ENCODE results near the gene ABLIM1. TPM values are rescaled to one million over a fixed set of nuclear protein-coding genes. Genes with fewer than 3 reads are reported as not detected.

The ABLIM1 gene
- total RNA-seq, 2 donors from 2014 or later: 141 to 184 TPM

DNA sequence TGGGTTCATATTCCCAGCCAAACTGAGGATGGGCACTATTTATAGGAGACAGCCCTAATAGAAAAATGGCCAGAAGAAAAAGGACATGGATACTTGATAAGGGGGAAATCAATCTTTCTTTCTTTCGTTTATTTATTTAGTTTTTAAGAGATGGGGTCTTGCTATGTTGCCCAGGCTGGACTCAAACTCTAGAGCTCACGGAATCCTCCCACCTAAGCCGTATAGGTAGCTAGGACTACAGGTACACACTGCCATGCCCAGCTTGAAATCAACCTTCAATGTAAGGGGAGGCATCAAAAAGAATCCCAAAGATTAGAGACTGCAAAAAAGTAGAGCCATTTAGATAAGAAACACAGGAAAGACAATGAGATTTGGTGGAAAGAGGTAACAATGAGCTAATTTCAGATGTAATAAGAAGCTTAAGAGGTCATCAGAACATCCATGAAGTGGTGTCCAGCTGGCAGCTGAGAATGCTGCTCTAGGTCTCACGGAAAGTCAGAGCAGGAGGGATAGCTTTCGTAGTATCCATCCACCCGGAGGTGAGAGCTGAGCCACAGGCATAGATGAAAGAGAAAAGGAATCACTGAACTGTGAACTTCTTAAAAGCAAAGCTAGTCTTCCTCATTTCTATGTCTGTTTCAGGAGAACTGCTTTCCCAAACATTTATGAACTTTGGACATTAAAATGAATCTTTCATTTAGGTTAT, 10.5 kb upstream of the ABLIM1 start:
- no peak for DNase-seq
- Mint-ChIP-seq H3K27ac (no peak overlapping the region), H3K27me3 (no peaks in the 10 kb centered on the region), H3K4me3 (no peak overlapping the region), H3K36me3 (ENCODE audit: low read depth) (peaks cover 2% of the 10 kb centered on the region), H3K4me1 (peaks cover 6% of the 10 kb centered on the region)
- ATAC-seq: no peak
- no peaks in the 10 kb centered on the region for H3K9me3 ChIP-seq (ENCODE audit: control insufficient read depth, low read length, poor library complexity, severe bottlenecking)

DNA sequence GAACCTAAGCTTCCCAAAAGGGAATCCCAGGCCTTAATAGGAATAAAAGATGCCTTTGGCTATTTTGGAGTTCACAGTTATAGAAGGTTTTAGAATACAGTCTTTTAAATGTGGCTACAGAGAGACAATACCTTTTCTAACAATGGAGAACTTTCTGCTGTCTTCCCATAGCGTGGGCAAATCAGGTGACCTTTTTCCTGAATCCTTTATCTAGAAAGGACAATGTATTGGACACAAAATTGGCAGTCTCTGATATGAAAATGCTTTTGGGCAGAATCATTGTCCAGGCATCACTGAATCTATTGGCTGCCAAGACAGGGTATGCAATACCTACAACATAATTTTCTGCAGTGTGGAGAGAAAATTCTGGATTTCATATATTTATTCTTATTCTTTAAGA, 7.8 kb upstream of the ABLIM1 start:
- Mint-ChIP-seq H3K4me3 (no peak overlapping the region), H3K27ac (no peak overlapping the region), H3K27me3 (peaks cover 12% of the 10 kb centered on the region), H3K4me1 (peaks cover 11% of the 10 kb centered on the region), H3K36me3 (ENCODE audit: low read depth) (peaks cover 6% of the 10 kb centered on the region)
- DNase-seq (no peak), ATAC-seq (no peak)
- no peaks in the 10 kb centered on the region for H3K9me3 ChIP-seq (ENCODE audit: control insufficient read depth, low read length, poor library complexity, severe bottlenecking)

DNA sequence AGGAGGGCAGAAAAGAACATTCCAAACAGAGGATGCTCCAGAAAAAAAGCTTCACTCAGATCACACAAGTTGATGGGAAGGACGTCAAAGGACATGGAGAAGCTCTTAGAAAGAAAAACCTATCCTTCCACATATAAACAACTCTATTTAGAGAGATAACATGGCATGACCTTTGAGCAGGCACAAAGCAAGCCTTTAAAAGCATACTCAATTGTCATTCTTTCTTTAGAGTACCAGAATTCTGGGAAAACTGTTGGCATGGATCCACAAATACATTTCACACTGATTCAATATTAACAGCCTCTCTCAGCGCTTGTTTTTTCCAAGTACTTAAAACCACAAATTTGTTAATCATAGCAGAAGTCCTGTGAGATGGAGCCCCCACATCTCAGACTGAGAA, 7.3 kb upstream of the ABLIM1 start:
- H3K4me3 Mint-ChIP-seq: no peak overlapping the region

DNA sequence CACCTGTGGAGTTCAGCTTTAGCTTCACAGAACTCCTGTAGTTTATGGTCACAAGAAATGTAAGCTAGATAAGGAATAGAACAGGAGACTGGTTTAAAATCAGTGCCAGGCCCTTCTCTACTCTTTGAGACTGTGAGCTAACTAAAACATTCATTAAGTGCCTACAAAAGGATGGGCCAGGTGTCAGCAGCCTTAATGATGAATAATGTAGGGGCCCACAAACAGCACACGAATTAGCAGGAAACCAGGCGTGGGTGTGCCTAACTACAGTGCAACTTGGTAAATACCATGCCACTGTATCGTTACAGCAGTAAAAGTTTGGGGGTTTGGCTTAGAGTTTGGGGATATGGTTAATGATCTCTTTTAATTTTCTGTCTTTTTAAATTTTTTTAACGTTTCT, 6.1 kb upstream of the ABLIM1 start:
- H3K27ac Mint-ChIP-seq: no peak overlapping the region
- ATAC-seq (no peak), DNase-seq (no peak)
- H3K27me3 Mint-ChIP-seq: peaks cover 12% of the 10 kb centered on the region
- H3K4me3 Mint-ChIP-seq: no peak overlapping the region
- H3K4me1 Mint-ChIP-seq: peaks cover 11% of the 10 kb centered on the region
- H3K9me3 ChIP-seq (ENCODE audit: control insufficient read depth, low read length, poor library complexity, severe bottlenecking): no peaks in the 10 kb centered on the region
- peaks cover 6% of the 10 kb centered on the region for H3K36me3 Mint-ChIP-seq (ENCODE audit: low read depth)

More for the DNA sequence above, 7.3 kb upstream of the ABLIM1 start:
- ATAC-seq (no peak), DNase-seq (no peak)
- H3K27me3 Mint-ChIP-seq: peaks cover 12% of the 10 kb centered on the region
- H3K4me1 Mint-ChIP-seq: peaks cover 11% of the 10 kb centered on the region
- H3K9me3 ChIP-seq (ENCODE audit: control insufficient read depth, low read length, poor library complexity, severe bottlenecking): no peaks in the 10 kb centered on the region
- no peak overlapping the region for H3K27ac Mint-ChIP-seq
- H3K36me3 Mint-ChIP-seq (ENCODE audit: low read depth): peaks cover 6% of the 10 kb centered on the region

DNA sequence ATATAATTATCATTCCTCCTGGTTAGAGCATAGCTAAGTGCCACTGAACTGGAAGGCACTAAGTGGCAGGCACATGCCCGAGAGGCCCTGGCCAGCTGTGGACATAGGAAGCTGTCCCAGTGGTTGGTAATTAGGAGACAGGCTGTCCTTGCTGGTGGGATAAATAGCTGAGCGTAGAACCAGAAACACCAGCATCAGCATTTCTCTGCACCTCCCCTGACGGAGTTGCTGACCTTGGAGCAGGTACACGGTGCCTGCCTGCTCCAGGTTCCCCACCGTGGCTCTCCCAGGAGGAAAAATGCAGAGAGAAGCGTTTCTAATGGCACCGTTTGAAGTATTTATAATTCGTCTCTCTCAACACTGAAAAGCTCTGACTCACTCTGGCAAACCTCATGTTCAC, 5.6 kb upstream of the ABLIM1 start:
- no peaks in the 10 kb centered on the region for H3K9me3 ChIP-seq (ENCODE audit: control insufficient read depth, low read length, poor library complexity, severe bottlenecking)
- DNase-seq (no peak), ATAC-seq (no peak)
- Mint-ChIP-seq H3K27ac (no peak overlapping the region), H3K4me1 (peaks cover 11% of the 10 kb centered on the region), H3K27me3 (peaks cover 12% of the 10 kb centered on the region), H3K4me3 (no peak overlapping the region), H3K36me3 (ENCODE audit: low read depth) (peaks cover 6% of the 10 kb centered on the region)

DNA sequence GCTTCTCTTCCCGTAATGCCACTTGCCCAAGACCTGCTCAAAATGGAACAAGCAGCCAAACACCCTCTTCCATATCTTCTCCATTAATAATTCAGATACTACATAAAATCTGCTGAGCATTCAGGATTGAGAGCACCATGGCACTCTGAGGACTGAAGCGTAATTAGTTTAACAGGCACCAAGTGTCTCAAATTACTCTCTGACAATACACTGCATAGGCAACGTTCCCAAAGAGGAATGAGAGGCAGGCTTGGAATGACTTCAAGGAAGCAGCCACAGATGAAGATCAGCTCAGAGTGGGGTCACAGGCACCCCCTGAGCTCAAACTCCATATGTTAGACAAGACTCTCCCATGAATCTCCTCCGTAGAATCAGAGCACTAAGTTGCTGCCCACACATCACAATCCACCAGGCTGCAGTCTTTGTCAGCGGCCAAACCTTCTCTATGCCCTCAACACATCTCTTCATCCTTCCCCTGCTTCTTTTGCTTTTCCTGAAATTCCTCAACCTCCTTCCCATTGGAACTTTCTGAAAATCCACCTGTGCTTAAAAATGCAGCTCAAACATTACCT, 4.7 kb upstream of the ABLIM1 start:
- H3K9me3 ChIP-seq (ENCODE audit: control insufficient read depth, low read length, poor library complexity, severe bottlenecking): no peaks in the 10 kb centered on the region
- no peak for ATAC-seq
- Mint-ChIP-seq H3K27ac (no peak overlapping the region), H3K27me3 (peaks cover 12% of the 10 kb centered on the region), H3K4me1 (peaks cover 11% of the 10 kb centered on the region), H3K36me3 (ENCODE audit: low read depth) (peaks cover 6% of the 10 kb centered on the region), H3K4me3 (no peak overlapping the region)
- no peak for DNase-seq

DNA sequence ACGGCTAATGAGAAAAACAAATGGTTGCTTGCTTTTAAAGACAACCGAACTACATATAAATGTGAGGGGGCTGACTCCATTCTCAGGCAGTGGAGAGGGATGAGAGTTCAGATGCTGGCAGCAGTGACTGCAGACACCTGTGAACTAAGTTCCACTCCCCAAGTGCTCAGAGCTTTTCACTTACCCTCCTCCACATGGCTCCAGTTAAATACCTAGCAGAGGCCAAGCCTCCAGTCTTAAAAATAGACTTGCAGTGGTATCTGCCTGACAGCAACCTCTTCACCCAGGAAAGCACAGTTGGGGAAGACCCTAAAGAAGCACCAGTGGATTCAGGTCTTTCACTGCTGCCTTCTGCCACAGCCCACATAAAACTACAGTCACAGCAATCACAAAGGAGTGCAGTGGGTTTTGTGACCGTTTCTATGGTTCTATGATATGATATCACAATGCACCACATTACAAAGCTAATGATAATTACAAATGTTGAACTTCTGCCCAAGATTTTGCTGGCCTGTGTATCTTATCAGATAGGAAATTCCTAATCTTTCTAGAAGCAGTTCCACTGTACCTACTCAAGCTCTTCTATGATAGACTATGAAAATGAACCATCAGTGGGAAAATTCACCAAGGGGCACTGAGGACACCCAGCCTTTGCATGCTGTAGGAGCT, 3.3 kb upstream of the ABLIM1 start:
- DNase-seq (no peak), ATAC-seq (no peak)
- H3K4me1 Mint-ChIP-seq: peaks cover 11% of the 10 kb centered on the region
- no peaks in the 10 kb centered on the region for H3K9me3 ChIP-seq (ENCODE audit: control insufficient read depth, low read length, poor library complexity, severe bottlenecking)
- H3K27ac Mint-ChIP-seq: no peak overlapping the region
- peaks cover 6% of the 10 kb centered on the region for H3K36me3 Mint-ChIP-seq (ENCODE audit: low read depth)
- H3K4me3 Mint-ChIP-seq: no peak overlapping the region
- H3K27me3 Mint-ChIP-seq: peaks cover 12% of the 10 kb centered on the region

DNA sequence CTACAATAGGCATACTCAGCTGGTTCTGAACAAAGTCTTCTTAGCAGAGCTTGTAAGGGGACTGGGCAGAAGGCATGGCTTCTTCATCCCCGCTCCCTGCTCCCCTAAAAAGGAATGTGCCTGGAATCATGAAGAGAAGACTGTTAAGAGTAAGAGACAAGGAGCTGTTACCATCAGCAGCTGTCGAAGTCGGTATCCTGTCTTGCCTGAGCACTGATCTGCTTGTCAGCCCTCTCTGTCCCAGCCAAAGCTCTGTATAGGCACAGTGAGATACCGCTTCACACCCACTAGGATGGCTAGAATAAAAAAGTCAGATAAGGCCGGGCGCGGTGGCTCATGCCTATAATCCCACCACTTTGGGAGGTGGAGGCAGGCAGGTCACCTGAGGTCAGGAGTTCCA, 2.4 kb downstream of the ABLIM1 start:
- Mint-ChIP-seq H3K4me1 (peaks cover 10% of the 10 kb centered on the region), H3K36me3 (ENCODE audit: low read depth) (no peaks in the 10 kb centered on the region), H3K27me3 (no peaks in the 10 kb centered on the region), H3K27ac (no peak overlapping the region), H3K4me3 (no peak overlapping the region)
- DNase-seq: no peak
- no peak for ATAC-seq
- H3K9me3 ChIP-seq (ENCODE audit: control insufficient read depth, low read length, poor library complexity, severe bottlenecking): no peaks in the 10 kb centered on the region

DNA sequence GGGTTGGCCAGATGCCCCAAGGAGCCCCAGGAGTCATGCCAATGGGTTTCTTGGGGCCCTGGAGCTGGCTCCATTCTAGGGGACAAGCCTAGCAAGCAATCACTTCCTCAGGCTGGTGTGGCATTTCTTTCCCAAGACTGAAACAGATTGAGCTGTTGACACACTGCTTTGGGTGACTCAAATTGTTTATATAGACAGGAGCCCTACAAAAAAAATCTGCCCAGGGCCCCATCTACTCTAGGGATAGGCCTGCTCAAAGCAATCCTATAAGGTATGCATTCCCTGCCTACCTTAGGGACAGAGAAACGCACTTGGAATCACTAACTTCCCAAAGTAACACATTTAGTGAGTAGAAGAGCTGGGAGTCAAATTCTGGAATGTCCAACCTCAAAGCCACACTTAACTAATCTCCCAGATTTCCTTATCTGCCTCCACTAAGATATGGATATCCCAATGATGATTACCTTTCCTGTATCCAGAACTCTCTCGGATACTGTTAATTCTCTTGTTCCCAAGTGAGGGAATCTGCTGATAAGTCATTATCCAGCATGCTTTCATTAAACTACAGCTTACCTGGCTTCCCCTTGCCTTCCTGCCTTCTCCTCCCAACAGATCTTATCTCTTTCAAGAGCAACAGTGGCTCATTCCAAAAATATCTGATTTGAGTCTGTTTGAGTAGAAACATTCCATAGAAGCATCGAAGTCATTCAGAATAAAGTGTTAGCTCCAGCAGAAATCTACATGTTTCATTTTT, 3.1 kb downstream of the ABLIM1 start:
- peaks cover 10% of the 10 kb centered on the region for H3K4me1 Mint-ChIP-seq
- H3K9me3 ChIP-seq (ENCODE audit: control insufficient read depth, low read length, poor library complexity, severe bottlenecking): no peaks in the 10 kb centered on the region
- no peaks in the 10 kb centered on the region for H3K36me3 Mint-ChIP-seq (ENCODE audit: low read depth)
- no peaks in the 10 kb centered on the region for H3K27me3 Mint-ChIP-seq
- ATAC-seq (no peak), DNase-seq (no peak)
- no peak overlapping the region for H3K4me3 Mint-ChIP-seq
- H3K27ac Mint-ChIP-seq: no peak overlapping the region

DNA sequence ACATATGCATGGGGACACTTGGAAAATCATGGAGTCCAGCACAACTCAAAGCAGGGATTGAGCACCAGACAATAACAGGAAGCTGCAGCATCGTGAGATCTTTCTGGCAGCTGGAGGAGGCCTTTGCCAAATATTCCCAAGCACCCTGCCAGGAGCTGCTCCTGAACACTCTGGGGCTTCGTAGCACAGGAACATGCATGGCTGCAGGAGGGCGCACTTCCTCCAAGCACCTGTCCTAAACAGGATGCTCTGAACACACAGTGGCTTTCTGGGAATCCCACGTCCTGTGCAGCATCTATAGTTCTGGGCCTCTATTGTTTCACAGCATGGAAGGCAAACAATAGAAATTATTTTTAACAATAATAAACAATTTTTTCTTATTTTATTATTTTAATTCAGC, 4.1 kb downstream of the ABLIM1 start:
- no peak overlapping the region for H3K27ac Mint-ChIP-seq
- peaks cover 13% of the 10 kb centered on the region for H3K4me1 Mint-ChIP-seq
- H3K9me3 ChIP-seq (ENCODE audit: control insufficient read depth, low read length, poor library complexity, severe bottlenecking): no peaks in the 10 kb centered on the region
- no peak for ATAC-seq
- no peak overlapping the region for H3K4me3 Mint-ChIP-seq
- DNase-seq: no peak
- no peaks in the 10 kb centered on the region for H3K36me3 Mint-ChIP-seq (ENCODE audit: low read depth)
- no peaks in the 10 kb centered on the region for H3K27me3 Mint-ChIP-seq

DNA sequence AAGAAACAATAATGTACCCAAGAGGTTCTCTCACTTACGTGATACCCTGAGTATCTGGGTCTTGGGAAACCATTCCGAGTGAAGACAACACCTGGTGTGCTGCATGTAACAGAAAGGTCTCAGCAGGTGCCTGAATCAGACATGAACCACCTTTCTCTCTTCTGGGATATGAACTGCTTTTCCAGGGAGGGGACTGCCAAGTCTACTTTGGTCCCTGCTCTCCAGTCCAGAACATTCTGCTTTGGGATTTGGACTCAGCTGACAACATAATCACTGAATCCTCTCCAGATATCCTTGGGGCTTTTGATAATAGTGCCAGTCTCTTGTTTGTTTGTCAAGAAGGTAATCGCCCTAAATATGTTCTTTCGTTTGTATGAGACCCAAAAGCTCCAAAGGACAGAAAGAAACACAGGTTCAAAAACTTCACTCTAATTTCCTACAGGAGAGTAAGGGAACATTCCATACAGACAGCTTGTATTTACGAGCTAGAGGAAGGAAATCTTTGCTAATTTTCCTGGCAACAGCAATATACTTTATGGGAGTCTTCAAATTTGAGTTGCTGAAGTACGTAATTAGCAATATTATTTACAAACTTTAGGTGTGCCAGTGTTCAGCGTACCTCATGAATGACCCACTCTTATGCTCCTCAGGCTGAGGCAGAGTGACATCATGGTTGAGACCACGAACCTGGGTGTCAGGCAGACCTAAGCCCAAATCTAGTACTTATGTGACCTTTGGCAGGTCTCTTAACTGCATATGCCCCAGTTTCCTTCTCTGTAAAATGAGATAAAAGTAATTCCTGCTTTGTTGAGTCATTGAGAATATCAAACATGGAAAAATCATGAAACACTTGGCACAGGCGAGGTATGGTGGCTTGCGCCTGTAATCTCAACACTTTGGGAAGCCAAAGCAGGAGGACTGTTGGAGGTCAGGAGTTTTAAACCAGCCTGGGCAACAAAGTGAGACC, 5.4 kb downstream of the ABLIM1 start:
- H3K27ac Mint-ChIP-seq: no peak overlapping the region
- no peak for ATAC-seq

DNA sequence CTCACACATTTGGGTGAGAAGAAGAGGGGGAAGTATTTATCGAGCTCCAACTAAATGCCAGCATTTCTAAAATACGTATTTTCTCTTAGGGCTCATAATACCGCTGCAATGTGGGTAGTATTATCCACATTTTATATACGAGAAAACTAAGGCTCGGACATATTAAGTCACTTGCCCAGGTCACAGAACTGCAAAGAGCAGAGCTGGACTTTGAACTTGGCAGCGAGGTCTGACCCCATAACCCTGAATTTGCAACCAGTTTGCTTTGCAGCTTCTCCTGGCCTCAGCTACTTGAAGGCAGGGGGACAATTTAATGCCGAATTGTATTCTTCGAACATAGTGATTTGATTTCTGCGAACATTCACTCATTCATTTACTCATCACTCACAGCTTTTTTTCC, 7.2 kb downstream of the ABLIM1 start:
- DNase-seq (no peak), ATAC-seq (no peak)
- Mint-ChIP-seq H3K4me3 (no peak overlapping the region), H3K27me3 (no peaks in the 10 kb centered on the region), H3K36me3 (ENCODE audit: low read depth) (no peaks in the 10 kb centered on the region), H3K4me1 (peaks cover 13% of the 10 kb centered on the region), H3K27ac (no peak overlapping the region)
- H3K9me3 ChIP-seq (ENCODE audit: control insufficient read depth, low read length, poor library complexity, severe bottlenecking): no peaks in the 10 kb centered on the region

More for the DNA sequence above, 5.4 kb downstream of the ABLIM1 start:
- peaks cover 13% of the 10 kb centered on the region for H3K4me1 Mint-ChIP-seq
- DNase-seq: no peak
- no peaks in the 10 kb centered on the region for H3K9me3 ChIP-seq (ENCODE audit: control insufficient read depth, low read length, poor library complexity, severe bottlenecking)
- H3K4me3 Mint-ChIP-seq: no peak overlapping the region
- no peaks in the 10 kb centered on the region for H3K36me3 Mint-ChIP-seq (ENCODE audit: low read depth)
- no peaks in the 10 kb centered on the region for H3K27me3 Mint-ChIP-seq
